ENCODE measurements around the gene RORC. TPM values are rescaled to one million over a fixed set of nuclear protein-coding genes. Genes with fewer than 3 reads are reported as not detected.

RORC gene
- total RNA-seq, 3 donors from 2014 or later, result 7.8 to 48.6 (median 24.9) TPM

GRCh38 chr1:151840421-151840820, 8.8 kb upstream of the RORC start:
- intact Hi-C loops (cut with DNase I; ENCODE audit: low total_unique reads), result loop anchor here (5.0 kb wide), 1 partner anchor 858 kb away; the partner anchor contains the start of gene ANXA9
- H3K27ac ChIP-seq, result peak overlapping the region; percentile 95
- H3K4me3 ChIP-seq, result peak overlapping the region in 2 of 3 donors; percentile 49 to 69
- TF ChIP-seq POLR2AphosphoS5 (IDR thresholded peaks at IDR 0.05), result no peak
- no peak for TF ChIP-seq CTCF (IDR thresholded peaks at IDR 0.05)
- no peak for TF ChIP-seq POLR2A (IDR thresholded peaks at IDR 0.05)
- H3K27me3 ChIP-seq, result no peaks in the 10 kb centered on the region
- H3K9me3 ChIP-seq, result no peaks in the 10 kb centered on the region
- peaks cover 0 to 5% of the 10 kb centered on the region in 2 donors for H3K4me1 ChIP-seq
- DNase-seq (ENCODE audit: low spot score in 2 of 2), result no peak
- no peaks in the 10 kb centered on the region for H3K36me3 ChIP-seq

DNA sequence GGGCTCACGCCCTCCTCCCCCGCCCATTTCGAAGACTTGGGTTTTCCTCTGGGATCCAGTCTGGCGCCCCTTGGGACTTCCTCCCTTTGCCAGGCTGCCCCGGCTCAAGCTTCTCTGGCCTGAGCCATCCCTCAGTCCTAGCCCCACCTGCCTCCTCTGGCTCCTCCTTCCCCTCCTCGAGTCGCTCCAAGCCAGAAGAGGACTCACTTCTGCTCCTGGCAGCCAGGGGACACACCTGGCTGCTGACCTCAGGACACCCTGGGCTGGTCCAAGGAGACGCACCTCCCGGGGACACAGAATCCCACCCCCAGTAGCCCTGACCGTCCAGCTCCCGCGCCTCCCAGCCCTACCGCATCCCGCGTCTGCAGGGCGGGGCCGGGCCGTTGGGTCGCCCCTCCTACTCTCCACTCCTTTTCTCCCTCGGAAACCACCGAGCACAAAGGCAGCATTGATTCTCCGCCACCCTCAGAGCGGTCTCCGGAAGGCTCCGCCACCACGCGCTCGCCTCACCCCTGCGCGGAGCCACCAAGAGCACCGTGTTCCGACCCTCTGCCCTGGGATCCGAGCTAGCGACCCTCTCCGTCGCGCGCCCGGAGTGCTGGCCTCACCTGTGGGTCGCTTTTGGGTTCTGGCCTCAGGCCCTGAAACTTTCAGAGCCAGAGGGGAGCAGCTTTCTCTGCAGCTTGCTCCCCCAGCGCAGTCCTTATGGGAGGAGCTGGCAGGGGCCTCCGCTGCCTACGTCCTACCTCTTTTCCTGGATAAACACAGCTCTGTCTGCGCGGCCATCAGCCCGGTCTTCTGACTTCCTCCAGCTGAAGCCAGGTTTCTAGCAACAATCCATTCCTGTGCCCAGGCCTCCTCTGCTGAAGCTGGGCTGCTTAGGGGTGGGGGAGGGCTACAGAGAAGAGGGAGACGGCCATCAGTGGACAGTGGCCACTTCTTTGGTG, 8.1 kb upstream of the RORC start, which contains the start of gene C2CD4D:
Gene C2CD4D, minus strand, starts transcription at position 364 of the 947 bp plus-strand sequence. CDS start 831 bp downstream, outside the sequence.
- peak; percentile 88 for DNase-seq (ENCODE audit: low spot score in 2 of 2)
- H3K9me3 ChIP-seq, result no peaks in the 10 kb centered on the region
- peaks cover 0 to 5% of the 10 kb centered on the region in 2 donors for H3K4me1 ChIP-seq
- no peaks in the 10 kb centered on the region for H3K36me3 ChIP-seq
- intact Hi-C loops (cut with DNase I; ENCODE audit: low total_unique reads), result loop anchor here (5.0 kb wide), 1 partner anchor 857 kb away; the partner anchor contains the start of gene ANXA9
- peak within 1 kb of the TSS; percentile 37 to 69 (median 49) for H3K4me3 ChIP-seq
- H3K27me3 ChIP-seq, result no peaks in the 10 kb centered on the region
- TF ChIP-seq POLR2A (IDR thresholded peaks at IDR 0.05) (peak; percentile 56), CTCF (IDR thresholded peaks at IDR 0.05) (peak in 2 of 3 donors; percentile 25 to 42), POLR2AphosphoS5 (IDR thresholded peaks at IDR 0.05) (peak; percentile 55 to 91 (median 56))
- H3K27ac ChIP-seq, result peak within 1 kb of the TSS; percentile 95

GRCh38 chr1:151839082-151839412, 7.4 kb upstream of the RORC start:
- Histone ChIP-seq H3K27me3 (no peaks in the 10 kb centered on the region), H3K36me3 (no peaks in the 10 kb centered on the region), H3K4me1 (peaks cover 0 to 5% of the 10 kb centered on the region in 2 donors), H3K9me3 (no peaks in the 10 kb centered on the region), H3K4me3 (peak overlapping the region; percentile 37 to 69 (median 49)), H3K27ac (peak overlapping the region; percentile 95)
- intact Hi-C loops (cut with DNase I; ENCODE audit: low total_unique reads), result no loop called here
- TF ChIP-seq CTCF (IDR thresholded peaks at IDR 0.05), result no peak
- no peak for TF ChIP-seq POLR2AphosphoS5 (IDR thresholded peaks at IDR 0.05)
- TF ChIP-seq POLR2A (IDR thresholded peaks at IDR 0.05), result no peak
- no peak for DNase-seq (ENCODE audit: low spot score in 2 of 2)

DNA sequence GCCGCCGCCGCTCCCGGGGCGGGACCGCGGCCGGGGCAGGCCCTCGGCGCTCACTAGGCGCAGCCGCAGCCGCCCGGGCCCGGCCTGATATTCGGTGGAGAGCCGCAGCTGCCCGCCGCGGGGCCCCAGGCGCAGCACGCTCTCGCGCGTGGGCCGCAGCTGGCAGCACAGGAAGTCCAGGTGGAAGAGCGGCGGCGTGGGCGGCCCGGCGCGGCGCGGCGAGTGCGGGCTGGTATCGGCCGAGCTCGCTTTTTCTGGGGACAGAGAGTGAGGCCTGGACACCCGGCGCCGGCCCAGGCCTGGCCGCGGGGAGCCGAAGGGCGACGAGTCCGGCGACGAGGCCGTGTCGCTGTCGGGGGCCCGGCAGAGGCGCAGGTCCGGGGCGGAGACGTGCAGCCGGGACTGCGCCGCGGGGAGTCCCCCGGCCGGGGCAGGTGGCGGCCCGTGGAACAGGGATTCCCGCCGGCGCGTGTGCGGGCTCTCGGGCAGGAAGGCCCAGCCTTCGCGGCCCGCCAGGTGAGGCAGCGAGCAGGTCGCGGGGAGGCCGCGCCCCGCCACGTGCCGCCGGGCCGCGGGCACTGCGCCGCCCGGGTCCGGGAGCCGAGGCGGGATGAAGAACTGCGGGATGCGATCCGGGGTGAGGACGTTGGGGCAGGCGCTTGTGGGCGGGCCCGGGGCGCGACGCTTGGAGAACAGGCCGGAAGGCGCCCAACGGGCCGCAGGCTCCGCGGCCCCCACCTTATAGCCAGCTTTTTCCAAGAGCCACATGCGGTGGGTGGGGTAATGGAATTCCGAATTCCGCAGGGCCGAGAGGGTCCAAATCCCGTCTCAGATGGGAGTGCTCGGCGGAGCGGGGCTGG, 6.8 kb upstream of the RORC start:
- intact Hi-C loops (cut with DNase I; ENCODE audit: low total_unique reads), result no loop called here
- TF ChIP-seq CTCF (IDR thresholded peaks at IDR 0.05), result no peak
- no peak for TF ChIP-seq POLR2A (IDR thresholded peaks at IDR 0.05)
- TF ChIP-seq POLR2AphosphoS5 (IDR thresholded peaks at IDR 0.05), result no peak
- DNase-seq (ENCODE audit: low spot score in 2 of 2), result peak in 1 of 2 donors; percentile 42
- H3K27me3 ChIP-seq, result no peaks in the 10 kb centered on the region
- peak overlapping the region; percentile 95 for H3K27ac ChIP-seq
- H3K36me3 ChIP-seq, result no peaks in the 10 kb centered on the region
- no peaks in the 10 kb centered on the region for H3K9me3 ChIP-seq
- peaks cover 0 to 5% of the 10 kb centered on the region in 2 donors for H3K4me1 ChIP-seq
- H3K4me3 ChIP-seq, result peak overlapping the region; percentile 37 to 69 (median 49)

Data from breast epithelium (tissue), 4 donors.